Small intestine (tissue), 7 donors: ENCODE results near the gene INTS13. TPM values are rescaled to one million over a fixed set of nuclear protein-coding genes. Genes with fewer than 3 reads are reported as not detected.

ENCODE experiments used
- DNase-seq, 2 donors: peaks; one replicate each; pipeline versions ENCODE4 v3.0.0 to v3.0.0-alpha.2; 2013
- FAIRE-seq: peaks from 2 replicates; lab custom pipeline; 2012; peaks lifted over from hg19 to GRCh38; lab: Jason Lieb, UNC
- H3K27ac ChIP-seq, 3 donors: one replicate each; pipeline ENCODE4 v1.5.1; 2013; ENCODE audit warnings: low read length in 2 of 3, mild to moderate bottlenecking in 2 of 3, control low read depth in 1 of 3, inconsistent platforms in 1 of 3, low read depth in 1 of 3, moderate library complexity in 1 of 3
- H3K27me3 ChIP-seq, 3 donors: one replicate each; pipeline ENCODE4 v1.6.1; 2013; ENCODE audit warnings: low read length in 3 of 3, inconsistent platforms in 1 of 3; ENCODE audit not compliant: control insufficient read depth in 3 of 3, insufficient read depth in 3 of 3
- H3K36me3 ChIP-seq, 3 donors: one replicate each; pipeline ENCODE4 v1.6.1; 2013; ENCODE audit warnings: low read length in 3 of 3, inconsistent platforms in 1 of 3, low read depth in 1 of 3, mild to moderate bottlenecking in 1 of 3, moderate library complexity in 1 of 3; ENCODE audit not compliant: control insufficient read depth in 3 of 3, insufficient read depth in 2 of 3
- H3K4me1 ChIP-seq, 3 donors: one replicate each; pipeline ENCODE4 v1.6.1; 2013; ENCODE audit warnings: low read length in 2 of 3, inconsistent platforms in 1 of 3, low read depth in 1 of 3, mild to moderate bottlenecking in 1 of 3, moderate library complexity in 1 of 3; ENCODE audit not compliant: control insufficient read depth in 3 of 3, insufficient read depth in 2 of 3
- H3K4me3 ChIP-seq, 3 donors: one replicate each; pipeline ENCODE4 v1.5.1; 2013; ENCODE audit warnings: low read length in 3 of 3, control low read depth in 1 of 3, inconsistent platforms in 1 of 3, low read depth in 1 of 3, mild to moderate bottlenecking in 1 of 3, moderate library complexity in 1 of 3
- H3K9me3 ChIP-seq, 2 donors: one replicate each; pipeline ENCODE4 v1.6.1; 2013; ENCODE audit warnings: low read depth in 1 of 2, low read length in 1 of 2; ENCODE audit not compliant: control insufficient read depth in 2 of 2, insufficient read depth in 1 of 2
- WGBS, 3 donors: extraction: QIAGEN DNeasy Blood & Tissue Kit; methylation state at CpG; one replicate each; pipeline ENCODE4 v1.1.7; 2013; 5-methylcytosine and 5-hydroxymethylcytosine counted together
- polyA plus RNA-seq, 4 donors: library from polyadenylated mRNA; stranded (reverse) in 3 of 4; unstranded in 1 of 4; fragments of 200-250 nt in 3 of 4; fragments of 120-200 nt in 1 of 4; gene quantifications; one replicate each; pipeline versions ENCODE4 v1.2.1 to v1.2.3, GENCODE V29; 2013
- donor health status: healthy with polysubstance abuse.
- donor health status: control.
- donor health status: control.
- donor health status: Bipolar disorder and iron deficiency.
- donor health status: healthy.

Gene INTS13
- polyA plus RNA-seq, 4 donors: 14.6 to 19.4 (median 17.9) TPM

- H3K27me3 ChIP-seq: no peaks in the 10 kb centered on the region
- WGBS, 3 donors: 69 to 84% (median 74%) methylated on average over 3 of the region's 3 CpGs
- H3K4me1 ChIP-seq: peaks cover 0 to 3% (median 2%) of the 10 kb centered on the region in 3 donors
- peaks cover 0 to 2% of the 10 kb centered on the region in 2 donors for H3K9me3 ChIP-seq
- no peak overlapping the region for H3K4me3 ChIP-seq
- no peaks in the 10 kb centered on the region for H3K36me3 ChIP-seq
- FAIRE-seq (no peak), DNase-seq (peak in 1 of 2 donors; percentile 16)
- no peak overlapping the region for H3K27ac ChIP-seq
These were observed 2.9 kb upstream of the INTS13 start for GRCh38 chr12:26940516-26941214.

- Histone ChIP-seq H3K4me1 (peaks cover 0 to 3% (median 2%) of the 10 kb centered on the region in 3 donors), H3K4me3 (peak overlapping the region in 1 of 3 donors; percentile 91), H3K27ac (no peak overlapping the region), H3K36me3 (no peaks in the 10 kb centered on the region), H3K9me3 (no peaks in the 10 kb centered on the region), H3K27me3 (no peaks in the 10 kb centered on the region)
- FAIRE-seq (no peak), DNase-seq (peak in 1 of 2 donors; percentile 8)
- 20 to 35% (median 23%) methylated on average over 1 of the region's 1 CpG for WGBS, 3 donors
These were observed 2.2 kb upstream of the INTS13 start for GRCh38 chr12:26939953-26940352.

GRCh38 chr12:26939192-26939832 lies 1.5 kb upstream of the INTS13 start:
- peak; percentile 11 to 45 for DNase-seq
- Histone ChIP-seq H3K27me3 (no peaks in the 10 kb centered on the region), H3K36me3 (no peaks in the 10 kb centered on the region), H3K9me3 (no peaks in the 10 kb centered on the region), H3K4me1 (peaks cover 0 to 3% (median 2%) of the 10 kb centered on the region in 3 donors), H3K4me3 (peak overlapping the region; percentile 87 to 98 (median 91)), H3K27ac (peak overlapping the region; percentile 88 to 98 (median 97))
- FAIRE-seq: no peak
- WGBS, 3 donors: 1 to 3% (median 2%) methylated on average over 9 of the region's 9 CpGs

- FAIRE-seq (no peak), DNase-seq (no peak)
- Histone ChIP-seq H3K4me3 (peak overlapping the region; percentile 87 to 98 (median 91)), H3K27me3 (no peaks in the 10 kb centered on the region), H3K36me3 (peaks cover 0 to 2% (median 0%) of the 10 kb centered on the region in 3 donors), H3K27ac (peak overlapping the region; percentile 88 to 98 (median 97)), H3K9me3 (no peaks in the 10 kb centered on the region), H3K4me1 (peaks cover 0 to 3% (median 2%) of the 10 kb centered on the region in 3 donors)
- 0 to 1% (median 1%) methylated on average over 28 of the region's 28 CpGs for WGBS, 3 donors
These were observed 901 bp upstream of the INTS13 start for GRCh38 chr12:26938701-26939062.

- Histone ChIP-seq H3K27me3 (no peaks in the 10 kb centered on the region), H3K4me1 (peaks cover 0 to 3% (median 2%) of the 10 kb centered on the region in 3 donors), H3K36me3 (peaks cover 0 to 2% (median 0%) of the 10 kb centered on the region in 3 donors), H3K4me3 (peak overlapping the region; percentile 87 to 98 (median 91)), H3K27ac (peak overlapping the region; percentile 58 to 98 (median 97)), H3K9me3 (no peaks in the 10 kb centered on the region)
- 0% methylated on average over 10 of the region's 10 CpGs for WGBS, 3 donors
- DNase-seq (no peak), FAIRE-seq (no peak)
These were observed 328 bp downstream of the INTS13 start for GRCh38 chr12:26937443-26937862.

- peak overlapping the region in 2 of 3 donors; percentile 97 to 98 for H3K27ac ChIP-seq
- DNase-seq (no peak), FAIRE-seq (no peak)
- peak overlapping the region; percentile 87 to 98 (median 91) for H3K4me3 ChIP-seq
- H3K27me3 ChIP-seq: no peaks in the 10 kb centered on the region
- peaks cover 0 to 3% (median 2%) of the 10 kb centered on the region in 3 donors for H3K4me1 ChIP-seq
- 6 to 10% (median 9%) methylated on average over 8 of the region's 8 CpGs for WGBS, 3 donors
- peaks cover 0 to 3% (median 0%) of the 10 kb centered on the region in 3 donors for H3K36me3 ChIP-seq
- H3K9me3 ChIP-seq: no peaks in the 10 kb centered on the region
These were observed 980 bp downstream of the INTS13 start for GRCh38 chr12:26936559-26937442.

GRCh38 chr12:26935636-26936378 lies 2.0 kb downstream of the INTS13 start:
- peak in 1 of 2 donors; percentile 46 for DNase-seq
- Histone ChIP-seq H3K9me3 (no peaks in the 10 kb centered on the region), H3K36me3 (peaks cover 0 to 6% (median 0%) of the 10 kb centered on the region in 3 donors), H3K27ac (peak overlapping the region in 2 of 3 donors; percentile 11 to 58), H3K4me1 (peaks cover 0 to 3% (median 2%) of the 10 kb centered on the region in 3 donors), H3K4me3 (no peak overlapping the region), H3K27me3 (no peaks in the 10 kb centered on the region)
- 45 to 62% (median 47%) methylated on average over 7 of the region's 7 CpGs for WGBS, 3 donors
- FAIRE-seq: no peak
